Stimulated activated CD8-positive, alpha-beta memory T cell treated with anti-CD3 and anti-CD28 coated beads, Interleukin-4, amount 100 ng/mL, for 24 hours (primary cell): ENCODE data around the gene FLOT1.

Experiments used
- DNase-seq: peaks from one replicate; pipeline ENCODE4 v3.0.0-alpha.2; 2020; ENCODE audit warnings: low read depth

The FLOT1 gene

GRCh38 chr6:30679765-30680535, 62.5 kb downstream of the FLOT1 start:
- no peak for DNase-seq

GRCh38 chr6:30678964-30679726, 63.3 kb downstream of the FLOT1 start:
- peak; percentile 83 for DNase-seq
